ENCODE measurements around the gene TTC28.

Gene TTC28

GRCh38 chr22:28015676-28016601, 663.7 kb downstream of the TTC28 start:
- no peak for DNase-seq

DNA sequence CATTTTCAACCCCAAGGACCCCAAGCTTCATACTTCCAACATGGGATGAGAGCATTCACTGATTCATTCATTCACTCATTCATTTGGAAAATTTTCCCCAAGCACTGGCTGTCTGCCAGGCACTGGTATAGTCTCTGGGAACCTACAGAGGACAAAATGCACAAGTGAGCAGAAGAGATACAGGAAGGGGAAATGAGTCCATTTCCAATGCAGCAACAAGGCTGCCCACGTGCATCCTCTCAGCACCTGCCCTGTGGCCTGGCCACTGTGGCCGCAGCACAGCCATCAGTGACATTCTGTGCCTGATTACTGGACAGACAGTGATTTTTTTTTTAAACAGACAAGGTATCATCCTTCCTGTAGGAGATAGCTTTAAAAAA, 664.6 kb downstream of the TTC28 start:
- DNase-seq: no peak

GRCh38 chr22:28014211-28015045, 665.2 kb downstream of the TTC28 start:
- DNase-seq: no peak

DNA sequence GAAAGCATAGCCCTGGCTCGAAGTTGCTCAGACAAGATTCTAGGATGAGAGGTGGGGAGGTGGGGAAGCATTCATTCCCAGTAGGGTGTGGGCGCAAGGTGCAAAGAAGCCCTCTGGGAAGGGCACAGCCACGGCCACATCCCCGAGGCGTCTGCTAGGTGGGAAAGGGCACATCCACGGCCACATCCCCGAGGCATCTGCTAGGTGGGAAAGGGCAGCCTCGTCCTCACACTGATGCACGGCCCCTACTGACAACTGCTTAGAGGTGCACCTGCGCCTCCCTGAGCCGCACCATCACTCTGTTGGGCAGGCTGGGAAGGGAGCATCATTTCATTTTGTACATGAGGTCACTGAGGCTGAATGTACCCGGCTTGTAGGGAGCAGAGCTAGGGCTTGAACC, 666.0 kb downstream of the TTC28 start:
- no peak for DNase-seq

GRCh38 chr22:28012832-28013460, 666.7 kb downstream of the TTC28 start:
- no peak for DNase-seq

DNA sequence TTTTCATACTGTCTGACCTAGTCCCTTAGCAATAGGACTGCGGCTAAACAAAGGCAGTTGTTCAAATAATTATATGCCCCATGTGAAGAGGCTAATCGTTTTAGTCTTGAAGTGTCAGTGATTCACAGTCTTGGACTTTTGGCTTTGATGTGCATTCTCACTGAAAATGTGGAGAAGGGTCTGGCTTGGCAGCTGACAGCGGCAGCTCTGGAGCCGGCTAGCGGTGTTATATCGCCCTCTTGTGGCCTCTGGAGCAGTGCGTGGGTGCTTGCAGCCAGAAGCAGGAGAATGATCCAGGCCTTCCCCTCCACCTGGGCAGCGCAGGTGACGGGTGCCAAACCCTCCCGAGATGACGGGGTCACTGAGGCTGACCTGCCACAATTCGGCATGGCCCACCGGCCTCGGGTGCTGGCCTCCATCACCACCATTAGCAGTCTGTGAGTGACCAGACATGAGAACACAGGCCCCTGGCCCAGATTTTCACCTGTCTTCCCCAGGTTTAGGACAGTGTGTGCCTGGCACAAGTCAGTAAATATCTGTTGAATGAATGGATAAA, 670.3 kb downstream of the TTC28 start:
- peak; percentile 60 for DNase-seq

GRCh38 chr22:28008649-28009048, 671.0 kb downstream of the TTC28 start:
- no peak for DNase-seq

GRCh38 chr22:28008056-28008455, 671.6 kb downstream of the TTC28 start:
- no peak for DNase-seq

DNA sequence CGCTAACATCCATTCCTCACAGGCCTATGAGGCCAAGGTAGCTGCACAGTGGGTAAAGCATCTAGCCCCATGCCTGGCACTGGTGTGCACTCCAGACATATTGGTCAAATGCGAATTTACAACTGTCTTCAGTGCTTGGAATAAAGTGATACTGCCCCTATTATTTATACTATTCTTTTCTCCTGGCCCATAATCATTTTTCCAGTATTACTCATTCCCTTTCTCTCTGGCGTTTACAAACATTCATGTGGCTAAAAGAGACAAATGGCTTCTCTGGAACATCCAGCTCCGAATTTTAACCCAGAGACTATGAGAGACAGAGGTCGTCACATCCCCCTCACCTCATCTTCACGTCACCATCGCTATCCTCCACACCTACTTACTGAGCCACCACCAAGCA, 673.4 kb downstream of the TTC28 start:
- no peak for DNase-seq

GRCh38 chr22:28005513-28005912, 674.1 kb downstream of the TTC28 start:
- no peak for DNase-seq

DNA sequence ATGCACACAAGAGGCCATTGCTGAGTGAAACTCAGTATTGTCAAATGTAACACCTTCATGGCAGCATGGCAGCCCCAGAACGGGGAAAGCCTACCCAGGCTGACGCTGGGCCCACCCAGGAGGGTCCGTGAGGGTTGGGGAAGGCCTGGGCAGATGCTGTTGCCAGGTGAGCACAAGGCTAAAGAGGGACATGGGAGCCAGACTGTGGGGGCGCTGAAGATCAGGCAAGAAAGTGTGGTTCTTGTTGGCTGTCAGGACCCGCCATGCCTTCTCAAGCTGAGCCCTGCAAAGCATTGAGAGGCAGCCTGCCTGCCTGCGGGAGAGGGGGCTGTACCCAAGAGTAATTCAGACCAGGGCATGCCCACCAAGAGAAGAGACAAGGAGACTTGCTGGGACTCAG, 675.6 kb downstream of the TTC28 start:
- no peak for DNase-seq

GRCh38 chr22:28002863-28003565, 676.6 kb downstream of the TTC28 start:
- no peak for DNase-seq

DNA sequence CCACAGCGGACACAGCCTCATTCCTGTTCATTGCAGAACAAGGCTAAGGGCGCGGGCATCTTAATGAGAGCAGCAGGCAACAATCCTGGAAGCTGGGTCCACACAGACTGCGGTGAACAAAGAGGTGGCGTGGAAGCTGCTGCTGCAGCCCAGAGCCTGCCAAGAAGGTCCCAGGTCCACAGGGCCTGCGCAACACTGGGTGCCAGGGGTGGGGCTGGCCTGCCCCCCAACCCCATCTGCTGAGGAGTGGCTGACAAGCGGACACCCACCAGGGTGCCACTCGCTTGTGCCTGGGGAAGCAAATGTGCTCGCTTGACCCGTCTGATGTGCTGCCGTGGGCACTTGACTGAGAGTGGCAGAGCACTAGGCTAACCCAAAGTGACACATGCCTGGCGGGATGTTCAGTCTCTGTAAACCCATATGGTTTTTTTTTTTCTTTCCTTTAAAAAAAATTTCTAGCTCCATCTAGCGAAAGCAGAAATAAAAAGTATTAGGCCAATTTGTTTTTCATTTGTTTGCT, 677.4 kb downstream of the TTC28 start:
- DNase-seq: no peak

DNA sequence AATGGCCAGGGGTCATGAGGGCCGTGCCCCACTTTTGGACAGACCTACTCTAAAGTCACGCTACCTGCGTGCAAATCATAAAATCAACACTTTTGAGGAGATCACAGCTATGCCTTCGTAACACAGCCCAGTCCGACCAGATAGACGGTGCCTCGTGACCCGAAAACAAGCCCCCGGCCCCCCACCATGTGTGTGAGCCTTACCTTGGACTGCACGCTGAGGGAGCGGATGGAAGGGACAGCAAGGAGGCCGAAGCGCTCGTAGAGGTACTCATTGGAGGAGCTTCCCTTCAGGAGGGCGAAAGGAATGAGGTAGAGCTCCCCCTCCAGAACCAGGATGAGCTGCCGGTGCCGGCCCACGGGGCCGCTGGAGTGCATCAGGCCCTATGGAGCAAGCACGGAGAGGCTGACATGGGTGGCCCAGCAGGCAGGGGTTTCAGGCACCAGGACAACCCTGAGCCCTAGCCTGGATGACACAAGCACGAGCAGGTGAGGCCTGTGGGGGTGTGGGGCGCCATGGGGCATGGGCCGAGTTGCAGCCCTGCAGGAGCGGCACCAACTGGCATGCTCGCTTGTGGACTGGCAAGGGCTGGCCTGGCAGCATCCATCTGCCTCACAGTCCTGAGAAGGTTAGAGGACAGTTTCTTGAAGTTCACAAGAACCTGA, 678.3 kb downstream of the TTC28 start:
- DNase-seq: no peak

GRCh38 chr22:28000361-28000760, 679.3 kb downstream of the TTC28 start:
- no peak for DNase-seq

GRCh38 chr22:27999876-28000275, 679.8 kb downstream of the TTC28 start:
- DNase-seq: no peak

DNA sequence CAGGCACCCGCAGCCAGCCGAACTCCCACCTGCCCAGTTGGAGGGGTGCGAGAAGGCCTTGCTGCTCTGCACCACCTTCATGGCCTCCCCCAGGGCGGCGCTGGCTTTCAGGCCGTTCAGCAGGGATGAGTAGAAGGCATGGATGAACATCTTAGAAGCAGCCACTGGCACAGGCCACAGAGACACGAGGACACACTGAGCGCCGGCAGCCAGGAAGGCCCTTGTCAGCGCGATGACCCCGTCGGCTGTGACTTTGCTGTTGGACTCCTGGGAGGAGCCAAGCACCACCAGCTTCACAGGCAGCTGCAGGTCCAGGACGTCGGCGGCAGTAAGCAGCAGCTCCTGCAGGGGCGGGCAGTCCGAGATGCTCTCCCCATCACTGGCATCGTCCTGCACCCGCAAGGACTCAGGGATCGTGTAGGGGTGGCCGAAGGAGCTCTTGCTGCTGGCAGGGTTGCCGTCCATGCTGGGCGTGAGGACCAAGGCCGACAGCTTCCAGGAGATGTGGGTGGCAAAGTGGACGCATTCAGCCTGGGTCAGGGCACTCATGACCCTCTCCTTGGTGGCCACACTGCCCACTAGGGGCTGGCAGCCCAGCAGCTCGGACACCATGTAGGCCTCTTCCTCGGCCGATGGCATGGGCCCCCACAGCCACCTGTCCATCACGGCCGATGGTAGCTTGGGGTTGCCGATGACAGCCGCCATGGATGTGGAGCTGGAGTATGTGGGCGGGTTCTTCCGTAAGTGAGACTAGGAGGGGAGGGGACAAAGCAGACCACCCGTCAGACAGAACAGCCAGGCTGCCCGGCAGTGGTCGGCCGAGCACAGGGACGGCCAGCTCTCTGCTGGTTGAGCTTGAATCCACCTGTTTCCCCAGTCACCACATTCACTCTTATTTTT, 680.9 kb downstream of the TTC28 start:
- no peak for DNase-seq

DNA sequence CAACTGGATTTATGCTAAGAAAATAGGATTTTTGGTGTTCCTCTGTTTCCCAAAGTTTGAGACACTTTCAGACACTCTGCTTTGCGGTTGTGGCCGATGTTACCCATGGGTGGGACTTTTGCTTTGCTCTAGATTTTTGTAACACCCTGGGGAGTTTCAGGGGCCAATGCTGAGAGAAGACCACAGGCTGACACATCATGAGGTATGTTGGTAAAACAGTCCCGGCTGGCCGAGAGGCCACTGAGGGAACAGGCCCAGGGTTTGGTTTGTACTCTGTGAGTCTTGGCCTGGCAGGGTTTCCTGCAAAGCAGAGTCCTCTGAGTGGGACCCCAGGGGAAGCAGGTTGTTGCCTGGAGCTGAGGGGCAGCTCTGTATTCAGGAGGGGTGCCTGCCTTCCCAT, 682.1 kb downstream of the TTC28 start:
- no peak for DNase-seq

- DNase-seq: no peak
Measured at GRCh38 chr22:27996981-27997380, 682.7 kb downstream of the TTC28 start.

DNA sequence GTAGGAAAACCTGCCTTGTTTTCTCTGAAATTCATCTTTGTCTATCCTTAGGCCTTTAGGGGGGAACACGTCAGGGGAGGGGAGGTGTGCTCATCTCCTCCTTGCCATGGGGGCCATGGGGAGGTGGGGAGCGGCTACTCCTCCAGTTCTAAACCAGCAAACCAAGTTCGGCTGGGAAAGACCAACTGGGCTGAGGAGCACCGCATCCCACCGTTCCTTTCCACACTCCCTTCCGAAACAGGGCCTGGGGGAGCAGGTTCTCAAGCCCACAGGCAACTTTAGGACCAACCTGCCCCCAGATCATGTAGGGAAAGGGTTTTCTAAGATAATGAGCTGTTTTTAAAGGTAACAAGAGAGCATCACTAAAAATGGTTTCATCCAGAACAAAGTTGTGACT, 683.1 kb downstream of the TTC28 start:
- no peak for DNase-seq

All from CD4-positive, alpha-beta T cell treated with Interleukin-4 for 4 hours (primary cell).